DND-41 (cell line): ENCODE measurements around the gene TSPAN17.
"Not testable (repeated sequence)": the region's sequence is repeated elsewhere in the genome, so short reads cannot be mapped to it uniquely, and the experiment has no call there.

Experiments used
- ATAC-seq: fragments of 200-7000 bp; cut with Tn5 transposase; 3 replicates; pipeline ENCODE4 v1.9.1; 2021; ENCODE audit warnings: low read depth; ENCODE audit not compliant: insufficient read depth
- DNase-seq: peaks from one replicate; pipeline ENCODE4 v3.0.0-alpha.2; 2020
- H2AFZ ChIP-seq: 2 replicates; pipeline ENCODE4 v1.6.0; 2012; ENCODE audit warnings: low read depth, low read length
- H3K27ac ChIP-seq: 2 replicates; pipeline ENCODE4 v1.5.1; 2012; ENCODE audit warnings: low read length, inconsistent platforms
- H3K27me3 ChIP-seq: fragments of 200-600 bp; sonication (generic); 2 replicates; pipeline ENCODE4 v1.6.0; 2012; ENCODE audit warnings: low read length, mild to moderate bottlenecking, inconsistent platforms; ENCODE audit not compliant: insufficient read depth, poor library complexity
- H3K36me3 ChIP-seq: 2 replicates; pipeline ENCODE4 v1.5.1; 2012; ENCODE audit warnings: low read length, inconsistent platforms; ENCODE audit not compliant: insufficient read depth
- H3K4me1 ChIP-seq: 2 replicates; pipeline ENCODE4 v1.5.1; 2012; ENCODE audit warnings: mild to moderate bottlenecking, low read length; ENCODE audit not compliant: insufficient read depth
- H3K4me2 ChIP-seq: 2 replicates; pipeline ENCODE4 v1.6.0; 2012; ENCODE audit warnings: mild to moderate bottlenecking, moderate library complexity, low read length, inconsistent platforms; ENCODE audit not compliant: insufficient read depth
- H3K4me3 ChIP-seq, 2 experiments: fragments of 200-600 bp in 1 of 2; shearing (Covaris generic) in 1 of 2; 2 replicates each; pipeline ENCODE4 v1.5.1; 2012 to 2016; ENCODE audit warnings: inconsistent platforms in 2 of 2, low read length in 2 of 2, mild to moderate bottlenecking in 2 of 2, low read depth in 1 of 2, moderate library complexity in 1 of 2
- H3K79me2 ChIP-seq: 2 replicates; pipeline ENCODE4 v1.6.0; 2012; ENCODE audit warnings: low read length, inconsistent platforms; ENCODE audit not compliant: insufficient read depth
- H3K9ac ChIP-seq: 2 replicates; pipeline ENCODE4 v1.6.0; 2012; ENCODE audit warnings: low read depth, mild to moderate bottlenecking, inconsistent platforms, low read length, moderate library complexity
- H3K9me3 ChIP-seq: 2 replicates; pipeline ENCODE4 v1.5.1; 2012; ENCODE audit warnings: low read length, moderate library complexity, mild to moderate bottlenecking, inconsistent platforms; ENCODE audit not compliant: insufficient read depth, severe bottlenecking
- H4K20me1 ChIP-seq: 2 replicates; pipeline ENCODE4 v1.6.0; 2012; ENCODE audit warnings: low read length; ENCODE audit not compliant: insufficient read depth
- CTCF ChIP-seq: IDR thresholded peaks from 2 replicates; pipeline ENCODE4 v1.5.1; 2012; ENCODE audit warnings: borderline replicate concordance, low read length, moderate library complexity, mild to moderate bottlenecking; ENCODE audit not compliant: poor library complexity, severe bottlenecking; ENCODE audit errors: extremely low read depth
- EZH2 ChIP-seq: IDR thresholded peaks from 3 replicates; pipeline ENCODE4 v1.6.1; 2012; ENCODE audit warnings: borderline replicate concordance, low read depth, mild to moderate bottlenecking, moderate library complexity, low read length, inconsistent platforms; ENCODE audit not compliant: severe bottlenecking

Gene TSPAN17

GRCh38 chr5:176695073-176695472 is 47.8 kb downstream of the TSPAN17 start:
- Histone ChIP-seq H3K4me3 (no peak overlapping the region), H3K9ac (no peak overlapping the region), H3K9me3 (no peaks in the 10 kb centered on the region), H3K27ac (no peak overlapping the region), H3K36me3 (no peaks in the 10 kb centered on the region), H3K4me1 (no peaks in the 10 kb centered on the region), H3K79me2 (no peaks in the 10 kb centered on the region), H3K4me2 (no peak overlapping the region), H3K27me3 (peaks cover 62% of the 10 kb centered on the region), H4K20me1 (no peaks in the 10 kb centered on the region; the same call in 1 of the 2 replicates), H2AFZ (no peak overlapping the region)
- ATAC-seq, result no peak
- no peak for DNase-seq
- TF ChIP-seq CTCF (no peak), EZH2 (no peak)

- H2AFZ ChIP-seq, result no peak overlapping the region
- no peaks in the 10 kb centered on the region; the same call in 1 of the 2 replicates for H4K20me1 ChIP-seq
- peaks cover 47% of the 10 kb centered on the region for H3K27me3 ChIP-seq
- TF ChIP-seq CTCF (no peak), EZH2 (no peak)
- no peaks in the 10 kb centered on the region for H3K36me3 ChIP-seq
- no peaks in the 10 kb centered on the region for H3K79me2 ChIP-seq
- H3K27ac ChIP-seq, result no peak overlapping the region
- no peaks in the 10 kb centered on the region for H3K9me3 ChIP-seq
- H3K9ac ChIP-seq, result no peak overlapping the region
- no peak for ATAC-seq
- no peaks in the 10 kb centered on the region for H3K4me1 ChIP-seq
- no peak for DNase-seq
- H3K4me3 ChIP-seq, result no peak overlapping the region
- H3K4me2 ChIP-seq, result no peak overlapping the region
Measured at GRCh38 chr5:176697267-176697933, 50.1 kb downstream of the TSPAN17 start.

- DNase-seq, result no peak
- H3K4me1 ChIP-seq, result no peaks in the 10 kb centered on the region
- no peaks in the 10 kb centered on the region for H3K79me2 ChIP-seq
- no peak overlapping the region for H3K4me2 ChIP-seq
- H3K27me3 ChIP-seq, result peaks cover 40% of the 10 kb centered on the region
- no peak overlapping the region for H3K4me3 ChIP-seq
- no peaks in the 10 kb centered on the region for H3K9me3 ChIP-seq
- H3K27ac ChIP-seq, result no peak overlapping the region
- no peak overlapping the region for H3K9ac ChIP-seq
- H3K36me3 ChIP-seq, result no peaks in the 10 kb centered on the region
- TF ChIP-seq CTCF (no peak), EZH2 (no peak)
- ATAC-seq, result no peak
- H4K20me1 ChIP-seq, result no peaks in the 10 kb centered on the region; the same call in 1 of the 2 replicates
- H2AFZ ChIP-seq, result no peak overlapping the region
Measured at GRCh38 chr5:176697934-176698538, 50.8 kb downstream of the TSPAN17 start.

GRCh38 chr5:176699446-176699845 is 52.2 kb downstream of the TSPAN17 start:
- not testable (repeated sequence) for H3K27ac ChIP-seq, H3K4me1 ChIP-seq, ATAC-seq, H3K9ac ChIP-seq, H3K9me3 ChIP-seq, H4K20me1 ChIP-seq, H3K4me2 ChIP-seq, H3K36me3 ChIP-seq, H3K79me2 ChIP-seq, DNase-seq, H3K4me3 ChIP-seq, H2AFZ ChIP-seq
- H3K27me3 ChIP-seq, result peaks cover 32% of the 10 kb centered on the region
